ENCODE measurements around the gene MEF2B.

MEF2B gene

GRCh38 chr19:19098703-19099632 is 71.1 kb downstream of the MEF2B start:
- DNase-seq (ENCODE audit: low spot score), result no peak

- no peak for DNase-seq (ENCODE audit: low spot score)
Measured at GRCh38 chr19:19098084-19098702, 71.9 kb downstream of the MEF2B start.

GRCh38 chr19:19096641-19097627 is 73.1 kb downstream of the MEF2B start:
- DNase-seq (ENCODE audit: low spot score), result no peak

GRCh38 chr19:19095691-19096090 is 74.4 kb downstream of the MEF2B start:
- DNase-seq (ENCODE audit: low spot score), result no peak
